ENCODE results near the gene CANT1. TPM values are rescaled to one million over a fixed set of nuclear protein-coding genes. Genes with fewer than 3 reads are reported as not detected.

Gene CANT1
- total RNA-seq, 1 experiment from 2014 or later: 33.0 TPM

GRCh38 chr17:78999947-79000395 lies 9.6 kb downstream of the CANT1 start:
- Histone ChIP-seq H3K9me3 (ENCODE audit: control insufficient read depth, low read depth, low read length) (no peaks in the 10 kb centered on the region), H3T11ph (ENCODE audit: low read length) (no peak overlapping the region), H4K5ac (ENCODE audit: insufficient read length, low read depth, low read length) (no peak overlapping the region), H3K4me1 (ENCODE audit: insufficient read depth, low read length) (no peaks in the 10 kb centered on the region), H4K20me1 (ENCODE audit: control insufficient read depth, insufficient read depth, insufficient read length) (no peaks in the 10 kb centered on the region), H2BK120ac (ENCODE audit: low read depth, low read length, poor library complexity, severe bottlenecking) (no peak overlapping the region), H2BK5ac (ENCODE audit: insufficient read length, low read length) (no peak overlapping the region), H3K27ac (ENCODE audit: insufficient read length, low read depth, low read length) (no peak overlapping the region), H4K8ac (replicated peaks; ENCODE audit: insufficient read length, low read depth, low read length) (no peak overlapping the region), H3K4ac (ENCODE audit: low read depth, low read length) (no peak overlapping the region), H3K14ac (ENCODE audit: insufficient read depth, low read length) (no peak overlapping the region), H3K23me2 (ENCODE audit: insufficient read length, low read depth, low read length, poor library complexity, severe bottlenecking) (no peaks in the 10 kb centered on the region), H3K79me2 (ENCODE audit: insufficient read depth, low read length) (0 out of 2 replicates have a peak, but pooled peaks cover 2% of the 10 kb centered on the region), H4K91ac (ENCODE audit: insufficient read length, low read depth, low read length) (no peak overlapping the region), H3K18ac (ENCODE audit: insufficient read length, low read depth, low read length) (no peak overlapping the region), H3K4me2 (ENCODE audit: insufficient read depth, insufficient read length, low read length) (no peak overlapping the region), H2BK15ac (ENCODE audit: low read depth, low read length) (no peak overlapping the region), H3K23ac (ENCODE audit: insufficient read length, low read depth, low read length) (no peak overlapping the region), H2AFZ (ENCODE audit: low read length) (no peak overlapping the region), H3K56ac (ENCODE audit: insufficient read length, low read depth, low read length) (no peak overlapping the region), H3K27me3 (ENCODE audit: insufficient read depth, low read length) (peaks cover 11% of the 10 kb centered on the region), H2AK5ac (ENCODE audit: insufficient read length, low read length) (no peak overlapping the region), H3K9ac (ENCODE audit: extremely low read depth, insufficient read length, low read length) (no peak overlapping the region), H2BK20ac (ENCODE audit: low read depth, low read length, poor library complexity, severe bottlenecking) (no peak overlapping the region), H2BK12ac (ENCODE audit: insufficient read length, low read depth, low read length) (no peak overlapping the region), H3K79me1 (ENCODE audit: insufficient read depth, low read depth, low read length, poor library complexity, severe bottlenecking) (no peaks in the 10 kb centered on the region)
- no peaks in the 10 kb centered on the region for H3K9me3 Mint-ChIP-seq
- H3K27ac Mint-ChIP-seq: no peak overlapping the region
- DNase-seq: no peak
- TF ChIP-seq, protein P1, sequence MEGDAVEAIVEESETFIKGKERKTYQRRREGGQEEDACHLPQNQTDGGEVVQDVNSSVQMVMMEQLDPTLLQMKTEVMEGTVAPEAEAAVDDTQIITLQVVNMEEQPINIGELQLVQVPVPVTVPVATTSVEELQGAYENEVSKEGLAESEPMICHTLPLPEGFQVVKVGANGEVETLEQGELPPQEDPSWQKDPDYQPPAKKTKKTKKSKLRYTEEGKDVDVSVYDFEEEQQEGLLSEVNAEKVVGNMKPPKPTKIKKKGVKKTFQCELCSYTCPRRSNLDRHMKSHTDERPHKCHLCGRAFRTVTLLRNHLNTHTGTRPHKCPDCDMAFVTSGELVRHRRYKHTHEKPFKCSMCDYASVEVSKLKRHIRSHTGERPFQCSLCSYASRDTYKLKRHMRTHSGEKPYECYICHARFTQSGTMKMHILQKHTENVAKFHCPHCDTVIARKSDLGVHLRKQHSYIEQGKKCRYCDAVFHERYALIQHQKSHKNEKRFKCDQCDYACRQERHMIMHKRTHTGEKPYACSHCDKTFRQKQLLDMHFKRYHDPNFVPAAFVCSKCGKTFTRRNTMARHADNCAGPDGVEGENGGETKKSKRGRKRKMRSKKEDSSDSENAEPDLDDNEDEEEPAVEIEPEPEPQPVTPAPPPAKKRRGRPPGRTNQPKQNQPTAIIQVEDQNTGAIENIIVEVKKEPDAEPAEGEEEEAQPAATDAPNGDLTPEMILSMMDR (conservative IDR thresholded peaks at IDR 0.05): no peak
- peaks cover 5 to 53% (median 23%) of the 10 kb centered on the region in 3 experiments; a peak in 6 of 7 replicates for H3K36me3 Mint-ChIP-seq (ENCODE audit: insufficient read depth in 1 of 3, low read depth in 3 of 3)
- no CpG with 5 or more reads among the region's 12 CpGs for WGBS (ENCODE audit: extremely low coverage, insufficient read length, low lambda C conversion rate)
- no peak overlapping the region for H3K4me3 Mint-ChIP-seq
- H3K27me3 Mint-ChIP-seq (ENCODE audit: low read depth): peaks cover 73% of the 10 kb centered on the region
- H3K4me1 Mint-ChIP-seq: no peaks in the 10 kb centered on the region
